HG03457 (cell line): ENCODE results near the gene FSHR.

ENCODE experiments used
- ATAC-seq: cut with Tn5 transposase; IDR thresholded peaks from one replicate; pipeline ENCODE4 v1.9.1; 2021; ENCODE audit warnings: moderate number of reproducible peaks; ENCODE audit not compliant: unreplicated experiment

The FSHR gene

GRCh38 chr2:48915227-48915626, 239.1 kb downstream of the FSHR start:
- no peak for ATAC-seq

GRCh38 chr2:48914477-48915089, 239.7 kb downstream of the FSHR start:
- ATAC-seq = peak; percentile 63
